A549 (cell line): ENCODE results near the gene ARL14. TPM values are rescaled to one million over a fixed set of nuclear protein-coding genes. Genes with fewer than 3 reads are reported as not detected.

Source experiments
- ATAC-seq, 2 experiments: fragments of 200-7000 bp in 1 of 2; fragments of >200 bp in 1 of 2; cut with Nextera tagmentation in 1 of 2; cut with Tn5 transposase in 1 of 2; 3 replicates each; pipeline versions ENCODE4 v1.8.0 to v1.9.1; 2018 to 2020; ENCODE audit warnings: mild to moderate bottlenecking in 1 of 2, moderate library complexity in 1 of 2
- CTCF ChIA-PET: fragments of 300-600 bp; sonication (Branson Sonifier 250); formaldehyde crosslinking; extraction: SDS; loops from one replicate; lab custom pipeline; 2021; ENCODE audit warnings: antibody characterized with exemption, inconsistent platforms; lab: Yijun Ruan, JAX
- POLR2A ChIA-PET: fragments of 350-600 bp; formaldehyde crosslinking; extraction: SDS; loops from one replicate; lab custom pipeline; 2021; ENCODE audit warnings: antibody characterized with exemption, inconsistent platforms; lab: Yijun Ruan, JAX
- DNase-seq, 2 experiments: peaks; one replicate each; pipeline versions ENCODE4 v3.0.0 to v3.0.0-alpha.2; 2011 to 2016; ENCODE audit warnings: low read depth in 1 of 2, low spot score in 1 of 2
- FAIRE-seq: peaks from 2 replicates; lab custom pipeline; 2011; peaks lifted over from hg19 to GRCh38; lab: Jason Lieb, UNC
- H3K27ac ChIP-seq, 2 experiments: fragments of >200 bp; sonication (Bioruptor Twin); formaldehyde crosslinking; 3 replicates each; pipeline ENCODE4 v1.5.1; 2016 to 2017
- H3K4me1 ChIP-seq: fragments of >200 bp; sonication (Bioruptor Twin); formaldehyde crosslinking; 3 replicates; pipeline ENCODE4 v1.6.1; 2016
- H3K4me2 ChIP-seq: fragments of >200 bp; sonication (Bioruptor Twin); formaldehyde crosslinking; 3 replicates; pipeline ENCODE4 v1.6.1; 2016
- H3K4me3 ChIP-seq: fragments of >200 bp; sonication (Bioruptor Twin); formaldehyde crosslinking; 3 replicates; pipeline ENCODE4 v1.5.1; 2016
- H3K9me3 ChIP-seq: fragments of >200 bp; sonication (Bioruptor Twin); formaldehyde crosslinking; 3 replicates; pipeline ENCODE4 v1.6.1; 2016
- BHLHE40 ChIP-seq: IDR thresholded peaks from 2 replicates; pipeline ENCODE4 v1.6.1; 2012; ENCODE audit warnings: low read depth, low read length, inconsistent platforms
- CBX2 ChIP-seq: fragments of 200-600 bp; sonication (generic); IDR thresholded peaks from 2 replicates; pipeline ENCODE4 v1.6.1; 2016; ENCODE audit warnings: low read depth, mild to moderate bottlenecking, borderline replicate concordance
- CEBPB ChIP-seq, 2 experiments: fragments of >200 bp in 1 of 2; sonication (Bioruptor Twin) in 1 of 2; formaldehyde crosslinking in 1 of 2; IDR thresholded peaks; 2 replicates each; pipeline ENCODE4 v1.6.1; 2012 to 2016
- EHMT2 ChIP-seq: fragments of 200-600 bp; sonication (generic); IDR thresholded peaks from 2 replicates; pipeline ENCODE4 v1.6.1; 2016; ENCODE audit warnings: antibody characterized with exemption, low read depth, mild to moderate bottlenecking, moderate library complexity
- ESRRA ChIP-seq: fragments of 150-350 bp; IDR thresholded peaks from 2 replicates; pipeline ENCODE4 v1.6.1; 2014; ENCODE audit warnings: mild to moderate bottlenecking, low read length, borderline replicate concordance
- FOSL2 ChIP-seq, 2 experiments: fragments of 450-650 bp in 1 of 2; fragments of >200 bp in 1 of 2; sonication (Bioruptor Twin) in 1 of 2; formaldehyde crosslinking; IDR thresholded peaks; 2 replicates each; pipeline versions ENCODE4 v1.5.0 to v1.6.1; 2016 to 2020; ENCODE audit warnings: mild to moderate bottlenecking in 1 of 2, moderate library complexity in 1 of 2
- GATA3 ChIP-seq: IDR thresholded peaks from 2 replicates; pipeline ENCODE4 v1.6.1; 2012; ENCODE audit warnings: borderline replicate concordance
- HDAC2 ChIP-seq: fragments of 200-600 bp; sonication (generic); IDR thresholded peaks from 2 replicates; pipeline ENCODE4 v1.6.1; 2016
- HEYL ChIP-seq: fragments of 250-450 bp; sonication (Bioruptor Pico); IDR thresholded peaks from 2 replicates; pipeline ENCODE4 v1.8.0; 2021; ENCODE audit warnings: mild to moderate bottlenecking, moderate library complexity
- HOXB5 ChIP-seq: fragments of 250-450 bp; sonication (Bioruptor Pico); IDR thresholded peaks from 2 replicates; pipeline ENCODE4 v1.5.0; 2020; ENCODE audit warnings: mild to moderate bottlenecking, moderate library complexity
- JUN ChIP-seq, 2 experiments: fragments of >200 bp; sonication (Bioruptor Twin); formaldehyde crosslinking; IDR thresholded peaks; 2 replicates in 1 of 2; 3 replicates in 1 of 2; pipeline ENCODE4 v1.6.1; 2016 to 2017
- JUNB ChIP-seq: fragments of >200 bp; sonication (Bioruptor Twin); formaldehyde crosslinking; IDR thresholded peaks from 2 replicates; pipeline ENCODE4 v1.6.1; 2016
- KDM1A ChIP-seq: fragments of 200-600 bp; sonication (generic); IDR thresholded peaks from 2 replicates; pipeline ENCODE4 v1.6.1; 2016; ENCODE audit warnings: low read depth, mild to moderate bottlenecking
- MAZ ChIP-seq: fragments of 150-350 bp; IDR thresholded peaks from 2 replicates; pipeline ENCODE4 v1.6.1; 2014; ENCODE audit warnings: antibody characterized with exemption, low read depth, low read length, borderline replicate concordance
- POLR2AphosphoS2 ChIP-seq: conservative IDR thresholded peaks from 2 replicates; pipeline ENCODE4 v1.6.1; 2012; ENCODE audit warnings: low read length, improper control_type of control experiment, inconsistent platforms
- SMC3 ChIP-seq: fragments of >200 bp; sonication (Bioruptor Twin); formaldehyde crosslinking; IDR thresholded peaks from 3 replicates; pipeline ENCODE4 v1.6.1; 2018; ENCODE audit warnings: inconsistent platforms
- ZC3H11A ChIP-seq: fragments of 450-650 bp; IDR thresholded peaks from 2 replicates; pipeline ENCODE4 v1.6.1; 2014; ENCODE audit warnings: antibody characterized with exemption, mild to moderate bottlenecking
- ZFP36 ChIP-seq: fragments of 450-650 bp; IDR thresholded peaks from 2 replicates; pipeline ENCODE4 v1.6.1; 2014; ENCODE audit warnings: borderline replicate concordance; ENCODE audit not compliant: partially characterized antibody
- ZNF302 ChIP-seq: fragments of 250-450 bp; sonication (Bioruptor Pico); IDR thresholded peaks from 2 replicates; pipeline ENCODE4 v1.9.0; 2021; ENCODE audit warnings: inconsistent platforms, mild to moderate bottlenecking, moderate library complexity
- ZSCAN20 ChIP-seq: fragments of 250-450 bp; sonication (Bioruptor Pico); IDR thresholded peaks from 2 replicates; pipeline ENCODE4 v1.8.0; 2022; ENCODE audit warnings: mild to moderate bottlenecking, moderate library complexity
- polyA plus RNA-seq, 4 experiments: library from polyadenylated mRNA; depleted of rRNA in 3 of 4; stranded (reverse); fragments of >200 nt; fragmentation: RNase III in 1 of 4; extraction: RNeasy Plus Mini Kit Qiagen cat#74134 plus additional on column Dnase treatment in 1 of 4; gene quantifications; 2 replicates in 3 of 4; 3 replicates in 1 of 4; pipeline ENCODE4 v1.2.3, GENCODE V29; 2011 to 2017
- TF ChIP-seq, protein P1 (sequence below): fragments of 200-600 bp; sonication (generic); IDR thresholded peaks from 2 replicates; pipeline ENCODE4 v1.6.1; 2016; ENCODE audit warnings: antibody characterized with exemption, mild to moderate bottlenecking, moderate library complexity
- TF ChIP-seq, protein P2 (sequence below): IDR thresholded peaks from 2 replicates; pipeline ENCODE4 v1.6.1; 2012
- TF ChIP-seq, protein P3 (sequence below): fragments of >200 bp; sonication (Bioruptor Twin); formaldehyde crosslinking; IDR thresholded peaks from 2 replicates; pipeline ENCODE4 v1.6.1; 2016
- TF ChIP-seq, protein P4 (sequence below): fragments of 250-450 bp; sonication (Bioruptor Pico); IDR thresholded peaks from 2 replicates; pipeline ENCODE4 v1.5.0; 2021; ENCODE audit warnings: mild to moderate bottlenecking, moderate library complexity, borderline replicate concordance

Gene ARL14
- polyA plus RNA-seq, 2 of the 4 experiments (the other 2 are of a cell fraction): 0.14 to 0.44 TPM

DNA sequence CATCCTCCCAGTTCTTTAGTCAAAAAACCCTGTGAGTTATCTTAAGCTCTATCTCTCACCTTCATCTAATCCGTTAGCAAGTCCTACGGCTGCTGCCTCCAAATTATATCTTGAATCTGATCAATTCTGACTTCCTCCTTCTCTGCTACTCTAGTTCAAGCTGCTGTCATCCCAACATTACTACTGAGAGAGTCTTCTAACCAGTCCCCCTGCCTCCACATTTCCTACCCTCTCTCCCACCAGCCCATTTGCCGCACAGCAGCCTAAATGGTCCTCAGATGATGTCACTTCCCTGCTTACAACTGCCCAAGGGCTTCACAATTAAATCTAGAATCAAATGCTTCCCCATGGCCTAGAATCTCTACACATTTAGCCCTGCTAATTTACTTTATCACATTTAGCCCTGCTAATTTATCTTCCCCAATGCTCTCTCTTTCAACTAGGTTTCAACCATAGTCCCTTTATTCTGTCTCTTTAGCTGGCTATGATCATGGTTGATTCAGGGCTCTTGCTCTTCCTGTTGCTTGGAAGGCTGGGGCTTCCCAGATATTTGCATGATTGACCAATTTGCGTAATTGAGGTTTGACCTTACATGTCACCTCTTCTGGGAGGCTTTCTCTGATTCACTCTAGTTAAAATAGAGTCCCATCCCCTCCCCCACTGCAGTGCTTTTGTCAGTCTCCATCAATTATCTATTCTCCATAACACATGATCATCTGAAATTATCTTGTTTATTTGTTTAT, 11.0 kb upstream of the ARL14 start (continued):
- no peak for TF ChIP-seq BHLHE40
- TF ChIP-seq MAZ: no peak
- TF ChIP-seq ZC3H11A: no peak
- no peak for TF ChIP-seq GATA3
- TF ChIP-seq, protein P1, sequence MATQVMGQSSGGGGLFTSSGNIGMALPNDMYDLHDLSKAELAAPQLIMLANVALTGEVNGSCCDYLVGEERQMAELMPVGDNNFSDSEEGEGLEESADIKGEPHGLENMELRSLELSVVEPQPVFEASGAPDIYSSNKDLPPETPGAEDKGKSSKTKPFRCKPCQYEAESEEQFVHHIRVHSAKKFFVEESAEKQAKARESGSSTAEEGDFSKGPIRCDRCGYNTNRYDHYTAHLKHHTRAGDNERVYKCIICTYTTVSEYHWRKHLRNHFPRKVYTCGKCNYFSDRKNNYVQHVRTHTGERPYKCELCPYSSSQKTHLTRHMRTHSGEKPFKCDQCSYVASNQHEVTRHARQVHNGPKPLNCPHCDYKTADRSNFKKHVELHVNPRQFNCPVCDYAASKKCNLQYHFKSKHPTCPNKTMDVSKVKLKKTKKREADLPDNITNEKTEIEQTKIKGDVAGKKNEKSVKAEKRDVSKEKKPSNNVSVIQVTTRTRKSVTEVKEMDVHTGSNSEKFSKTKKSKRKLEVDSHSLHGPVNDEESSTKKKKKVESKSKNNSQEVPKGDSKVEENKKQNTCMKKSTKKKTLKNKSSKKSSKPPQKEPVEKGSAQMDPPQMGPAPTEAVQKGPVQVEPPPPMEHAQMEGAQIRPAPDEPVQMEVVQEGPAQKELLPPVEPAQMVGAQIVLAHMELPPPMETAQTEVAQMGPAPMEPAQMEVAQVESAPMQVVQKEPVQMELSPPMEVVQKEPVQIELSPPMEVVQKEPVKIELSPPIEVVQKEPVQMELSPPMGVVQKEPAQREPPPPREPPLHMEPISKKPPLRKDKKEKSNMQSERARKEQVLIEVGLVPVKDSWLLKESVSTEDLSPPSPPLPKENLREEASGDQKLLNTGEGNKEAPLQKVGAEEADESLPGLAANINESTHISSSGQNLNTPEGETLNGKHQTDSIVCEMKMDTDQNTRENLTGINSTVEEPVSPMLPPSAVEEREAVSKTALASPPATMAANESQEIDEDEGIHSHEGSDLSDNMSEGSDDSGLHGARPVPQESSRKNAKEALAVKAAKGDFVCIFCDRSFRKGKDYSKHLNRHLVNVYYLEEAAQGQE: no peak

DNA sequence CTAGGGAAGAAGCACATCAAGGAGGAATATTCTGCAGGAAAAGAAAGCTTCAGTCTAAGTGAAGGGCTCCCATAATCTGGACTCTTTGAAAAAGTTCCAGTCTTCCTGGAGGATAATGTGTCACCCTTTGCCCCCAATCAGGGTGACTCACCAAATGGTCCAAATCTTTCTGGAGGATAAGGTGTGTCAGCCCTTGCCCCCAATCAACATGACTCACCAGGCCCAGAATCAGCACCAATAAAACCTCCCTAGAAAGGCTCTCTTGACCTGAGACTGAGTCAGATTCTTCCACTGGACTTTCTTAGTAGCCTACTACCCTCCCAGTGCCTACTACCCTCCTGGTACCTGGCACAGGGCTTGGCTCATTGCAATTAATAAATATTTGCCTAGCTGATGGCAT, 9.5 kb upstream of the ARL14 start:
- peak; percentile 83 to 90 for ATAC-seq
- TF ChIP-seq ZC3H11A (no peak), HOXB5 (CRISPR knock-in tag) (no peak), POLR2AphosphoS2 (no peak), JUN (IDR thresholded peaks at IDR 0.05) (no peak), HDAC2 (no peak), ZFP36 (no peak), ESRRA (no peak), GATA3 (0 out of 2 replicates have a peak, but pooled peaks have one; percentile 20), JUNB (peak; percentile 67), KDM1A (no peak), FOSL2 (IDR thresholded peaks at IDR 0.05) (peak; percentile 84), FOSL2 (CRISPR knock-in tag; IDR thresholded peaks at IDR 0.05) (peak; percentile 86)
- TF ChIP-seq, protein P2, sequence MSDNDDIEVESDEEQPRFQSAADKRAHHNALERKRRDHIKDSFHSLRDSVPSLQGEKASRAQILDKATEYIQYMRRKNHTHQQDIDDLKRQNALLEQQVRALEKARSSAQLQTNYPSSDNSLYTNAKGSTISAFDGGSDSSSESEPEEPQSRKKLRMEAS: 0 out of 2 replicates have a peak, but pooled peaks have one; percentile 13
- TF ChIP-seq, all 56 proteins: peak for 4
- FAIRE-seq (no peak), DNase-seq (peak; percentile 21 to 69)
- Histone ChIP-seq H3K9me3 (no peaks in the 10 kb centered on the region), H3K4me1 (peaks cover 34% of the 10 kb centered on the region), H3K4me3 (no peak overlapping the region), H3K4me2 (peak overlapping the region; percentile 41), H3K27ac (peak overlapping the region; percentile 36 to 42; a peak in 2 of 6 replicates)
- ChIA-PET POLR2A (no interaction called here), CTCF (interaction anchor here (1.8 kb wide), 1 partner anchor 20 kb away, joined by 6 read pairs; no protein-coding TSS in a partner anchor)

DNA sequence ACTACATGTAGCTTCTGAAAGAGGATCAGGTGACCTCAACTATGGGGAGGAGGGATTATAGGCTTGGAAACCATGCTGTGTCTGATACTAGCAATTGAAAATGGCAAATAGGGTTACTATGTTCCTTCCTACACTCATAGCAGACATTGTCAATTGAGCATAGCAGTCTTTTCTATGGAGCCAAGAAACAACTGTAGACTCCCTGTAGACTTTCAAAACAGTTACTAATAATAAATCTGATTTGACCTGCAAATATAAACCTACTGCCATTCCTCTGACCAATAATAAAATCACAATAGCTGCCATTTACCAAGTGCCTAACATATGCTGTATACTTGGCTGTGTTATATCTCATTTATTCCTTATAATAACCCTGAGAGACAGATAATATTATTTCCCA, 8.5 kb upstream of the ARL14 start:
- Histone ChIP-seq H3K4me3 (no peak overlapping the region), H3K27ac (peak overlapping the region in 1 of 2 experiments; percentile 17; a peak in 1 of 6 replicates), H3K9me3 (no peaks in the 10 kb centered on the region), H3K4me2 (no peak overlapping the region), H3K4me1 (peaks cover 44% of the 10 kb centered on the region)
- ChIA-PET POLR2A (no interaction called here), CTCF (interaction anchor here (0.8 to 1.8 kb wide), 2 partner anchors 15 to 19 kb away, joined by 3 to 6 read pairs; no protein-coding TSS in a partner anchor)
- DNase-seq (no peak), FAIRE-seq (no peak), ATAC-seq (no peak)
- no peak for TF ChIP-seq ZNF302 (CRISPR knock-in tag)
- TF ChIP-seq ZFP36: no peak
- TF ChIP-seq GATA3: no peak
- no peak for TF ChIP-seq ESRRA
- TF ChIP-seq EHMT2: no peak
- no peak for TF ChIP-seq ZSCAN20 (CRISPR knock-in tag)
- TF ChIP-seq, protein P3, sequence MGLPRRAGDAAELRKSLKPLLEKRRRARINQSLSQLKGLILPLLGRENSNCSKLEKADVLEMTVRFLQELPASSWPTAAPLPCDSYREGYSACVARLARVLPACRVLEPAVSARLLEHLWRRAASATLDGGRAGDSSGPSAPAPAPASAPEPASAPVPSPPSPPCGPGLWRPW: no peak
- TF ChIP-seq HEYL: no peak
- no peak for TF ChIP-seq SMC3
- no peak for TF ChIP-seq CEBPB (IDR thresholded peaks at IDR 0.05)
- TF ChIP-seq, protein P4, sequence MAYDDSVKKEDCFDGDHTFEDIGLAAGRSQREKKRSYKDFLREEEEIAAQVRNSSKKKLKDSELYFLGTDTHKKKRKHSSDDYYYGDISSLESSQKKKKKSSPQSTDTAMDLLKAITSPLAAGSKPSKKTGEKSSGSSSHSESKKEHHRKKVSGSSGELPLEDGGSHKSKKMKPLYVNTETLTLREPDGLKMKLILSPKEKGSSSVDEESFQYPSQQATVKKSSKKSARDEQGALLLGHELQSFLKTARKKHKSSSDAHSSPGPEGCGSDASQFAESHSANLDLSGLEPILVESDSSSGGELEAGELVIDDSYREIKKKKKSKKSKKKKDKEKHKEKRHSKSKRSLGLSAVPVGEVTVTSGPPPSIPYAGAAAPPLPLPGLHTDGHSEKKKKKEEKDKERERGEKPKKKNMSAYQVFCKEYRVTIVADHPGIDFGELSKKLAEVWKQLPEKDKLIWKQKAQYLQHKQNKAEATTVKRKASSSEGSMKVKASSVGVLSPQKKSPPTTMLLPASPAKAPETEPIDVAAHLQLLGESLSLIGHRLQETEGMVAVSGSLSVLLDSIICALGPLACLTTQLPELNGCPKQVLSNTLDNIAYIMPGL: no peak
- TF ChIP-seq BHLHE40: no peak
- no peak for TF ChIP-seq CBX2
- TF ChIP-seq KDM1A: no peak
